Measurements from ENCODE around the gene PPP1R3G.
"Not testable (repeated sequence)": the region's sequence is repeated elsewhere in the genome, so short reads cannot be mapped to it uniquely, and the experiment has no call there.

Gene PPP1R3G

GRCh38 chr6:5084781-5085647, at the start of gene PPP1R3G:
TSS of gene PPP1R3G (plus strand) at chr6:5085341. CDS start at chr6:5085486, 145 bp downstream.
- DNase-seq (ENCODE audit: low read depth in 4 of 4, low spot score in 1 of 4) = no peak

GRCh38 chr6:5036269-5036668, 48.9 kb upstream of the PPP1R3G start:
- DNase-seq (ENCODE audit: low read depth in 4 of 4, low spot score in 1 of 4) = no peak

- no peak for DNase-seq (ENCODE audit: low read depth in 4 of 4, low spot score in 1 of 4)
Observed at GRCh38 chr6:5041955-5042354, 43.2 kb upstream of the PPP1R3G start.

- DNase-seq (ENCODE audit: low read depth in 4 of 4, low spot score in 1 of 4) = no peak
Observed at GRCh38 chr6:5042436-5042835, 42.7 kb upstream of the PPP1R3G start.

- DNase-seq (ENCODE audit: low read depth in 4 of 4, low spot score in 1 of 4) = no peak
Observed at GRCh38 chr6:5044866-5045265, 40.3 kb upstream of the PPP1R3G start.

GRCh38 chr6:5045416-5045815, 39.7 kb upstream of the PPP1R3G start:
- no peak for DNase-seq (ENCODE audit: low read depth in 4 of 4, low spot score in 1 of 4)

- no peak for DNase-seq (ENCODE audit: low read depth in 4 of 4, low spot score in 1 of 4)
Observed at GRCh38 chr6:5046430-5046829, 38.7 kb upstream of the PPP1R3G start.

- DNase-seq (ENCODE audit: low read depth in 4 of 4, low spot score in 1 of 4) = no peak
Observed at GRCh38 chr6:5050009-5050408, 35.1 kb upstream of the PPP1R3G start.

GRCh38 chr6:5051394-5051793, 33.7 kb upstream of the PPP1R3G start:
- DNase-seq (ENCODE audit: low read depth in 4 of 4, low spot score in 1 of 4) = no peak

GRCh38 chr6:5053038-5053437, 32.1 kb upstream of the PPP1R3G start:
- DNase-seq (ENCODE audit: low read depth in 4 of 4, low spot score in 1 of 4) = no peak

GRCh38 chr6:5053864-5054244, 31.3 kb upstream of the PPP1R3G start:
- no peak for DNase-seq (ENCODE audit: low read depth in 4 of 4, low spot score in 1 of 4)

GRCh38 chr6:5054245-5054873, 30.8 kb upstream of the PPP1R3G start:
- no peak for DNase-seq (ENCODE audit: low read depth in 4 of 4, low spot score in 1 of 4)

- no peak for DNase-seq (ENCODE audit: low read depth in 4 of 4, low spot score in 1 of 4)
Observed at GRCh38 chr6:5055118-5055517, 30.0 kb upstream of the PPP1R3G start.

- DNase-seq (ENCODE audit: low read depth in 4 of 4, low spot score in 1 of 4) = no peak
Observed at GRCh38 chr6:5058254-5058653, 26.9 kb upstream of the PPP1R3G start.

GRCh38 chr6:5059036-5059896, 25.9 kb upstream of the PPP1R3G start:
- DNase-seq (ENCODE audit: low read depth in 4 of 4, low spot score in 1 of 4) = no peak

GRCh38 chr6:5060439-5060838, 24.7 kb upstream of the PPP1R3G start:
- DNase-seq (ENCODE audit: low read depth in 4 of 4, low spot score in 1 of 4) = not testable (repeated sequence)

- no peak for DNase-seq (ENCODE audit: low read depth in 4 of 4, low spot score in 1 of 4)
Observed at GRCh38 chr6:5061152-5061551, 24.0 kb upstream of the PPP1R3G start.

GRCh38 chr6:5063617-5064016, 21.5 kb upstream of the PPP1R3G start:
- DNase-seq (ENCODE audit: low read depth in 4 of 4, low spot score in 1 of 4) = no peak

GRCh38 chr6:5066456-5067093, 18.6 kb upstream of the PPP1R3G start:
- DNase-seq (ENCODE audit: low read depth in 4 of 4, low spot score in 1 of 4) = no peak

- no peak for DNase-seq (ENCODE audit: low read depth in 4 of 4, low spot score in 1 of 4)
Observed at GRCh38 chr6:5067305-5067704, 17.8 kb upstream of the PPP1R3G start.

GRCh38 chr6:5068153-5068751, 16.9 kb upstream of the PPP1R3G start:
- DNase-seq (ENCODE audit: low read depth in 4 of 4, low spot score in 1 of 4) = no peak
